ENCODE measurements around the gene PPCDC. TPM values are rescaled to one million over a fixed set of nuclear protein-coding genes. Genes with fewer than 3 reads are reported as not detected.

The PPCDC gene
- total RNA-seq, 1 experiment from 2014 or later: 14.7 TPM

DNA sequence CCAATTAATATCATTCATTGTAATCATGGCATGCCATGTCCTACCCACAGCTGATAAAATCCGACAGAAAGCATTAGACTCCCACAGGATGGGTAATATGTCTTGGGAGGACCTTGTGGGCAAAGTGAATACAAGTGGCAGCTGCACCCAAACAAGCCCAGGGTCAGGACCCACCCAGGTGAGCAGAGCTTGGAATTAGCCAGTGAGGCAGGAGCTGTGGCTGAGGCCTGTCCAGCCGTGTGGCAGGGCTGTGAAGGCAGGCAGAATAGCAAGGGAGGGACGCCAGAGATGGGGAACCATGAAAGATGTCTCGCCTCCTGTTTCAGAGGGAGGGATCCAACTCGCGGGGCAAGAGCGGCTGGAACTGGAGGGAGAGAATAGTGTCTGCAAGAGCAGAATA, 74.5 kb downstream of the PPCDC start:
- Mint-ChIP-seq H3K27ac (ENCODE audit: unreplicated experiment) (no peak overlapping the region), H3K36me3 (ENCODE audit: insufficient read depth, unreplicated experiment) (no peaks in the 10 kb centered on the region), H3K4me1 (ENCODE audit: low read depth, unreplicated experiment) (peaks cover 1% of the 10 kb centered on the region), H3K4me3 (ENCODE audit: unreplicated experiment) (no peak overlapping the region), H3K9me3 (ENCODE audit: unreplicated experiment) (no peaks in the 10 kb centered on the region), H3K27me3 (ENCODE audit: insufficient read depth, unreplicated experiment) (no peaks in the 10 kb centered on the region)
- intact Hi-C loops (cut with micrococcal nuclease; ENCODE audit: unreplicated experiment): no loop called here
- Histone ChIP-seq H3K4me3 (ENCODE audit: low read depth, low read length) (no peak overlapping the region), H3K4me1 (no peaks in the 10 kb centered on the region), H3K27me3 (replicated peaks; ENCODE audit: control insufficient read depth, insufficient read depth, low read length) (no peaks in the 10 kb centered on the region), H3K9me3 (no peaks in the 10 kb centered on the region), H3K36me3 (ENCODE audit: control insufficient read depth, insufficient read depth, low read length) (no peaks in the 10 kb centered on the region)
- ChIA-PET CTCF (interaction anchor here (0.6 kb wide), 1 partner anchor 32 kb away, joined by 3 read pairs; no protein-coding TSS in a partner anchor), POLR2A (no interaction called here)
- TF ChIP-seq, protein P1, sequence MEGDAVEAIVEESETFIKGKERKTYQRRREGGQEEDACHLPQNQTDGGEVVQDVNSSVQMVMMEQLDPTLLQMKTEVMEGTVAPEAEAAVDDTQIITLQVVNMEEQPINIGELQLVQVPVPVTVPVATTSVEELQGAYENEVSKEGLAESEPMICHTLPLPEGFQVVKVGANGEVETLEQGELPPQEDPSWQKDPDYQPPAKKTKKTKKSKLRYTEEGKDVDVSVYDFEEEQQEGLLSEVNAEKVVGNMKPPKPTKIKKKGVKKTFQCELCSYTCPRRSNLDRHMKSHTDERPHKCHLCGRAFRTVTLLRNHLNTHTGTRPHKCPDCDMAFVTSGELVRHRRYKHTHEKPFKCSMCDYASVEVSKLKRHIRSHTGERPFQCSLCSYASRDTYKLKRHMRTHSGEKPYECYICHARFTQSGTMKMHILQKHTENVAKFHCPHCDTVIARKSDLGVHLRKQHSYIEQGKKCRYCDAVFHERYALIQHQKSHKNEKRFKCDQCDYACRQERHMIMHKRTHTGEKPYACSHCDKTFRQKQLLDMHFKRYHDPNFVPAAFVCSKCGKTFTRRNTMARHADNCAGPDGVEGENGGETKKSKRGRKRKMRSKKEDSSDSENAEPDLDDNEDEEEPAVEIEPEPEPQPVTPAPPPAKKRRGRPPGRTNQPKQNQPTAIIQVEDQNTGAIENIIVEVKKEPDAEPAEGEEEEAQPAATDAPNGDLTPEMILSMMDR (IDR thresholded peaks at IDR 0.05; ENCODE audit: insufficient read depth in 1 of 2, low read depth in 1 of 2, low read length in 1 of 2, severe bottlenecking in 1 of 2, unreplicated experiment in 1 of 2): no peak
- no TSS peak for BruUV-seq (replicated peaks)
- DNase-seq: no peak

DNA sequence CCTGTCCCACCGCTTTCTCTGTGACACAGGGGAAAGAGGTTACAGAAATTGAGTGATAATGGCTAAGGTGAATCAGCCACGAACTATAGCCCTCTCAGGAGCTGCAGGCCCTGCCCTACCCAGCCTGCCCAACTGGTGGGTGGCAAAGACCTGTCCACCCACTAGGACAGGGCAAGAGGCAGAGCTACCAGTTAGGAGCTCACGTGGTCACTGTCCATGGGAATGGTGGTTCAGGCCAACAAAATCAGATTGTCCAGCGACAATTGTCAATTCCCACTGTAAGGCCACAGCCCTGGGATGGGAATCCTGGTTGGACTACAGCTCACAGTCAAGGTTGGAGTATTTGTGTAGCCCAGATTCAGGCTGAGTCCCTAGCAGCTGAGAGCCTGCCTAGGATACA, 75.0 kb downstream of the PPCDC start:
- H3K27me3 ChIP-seq (replicated peaks; ENCODE audit: control insufficient read depth, insufficient read depth, low read length): no peaks in the 10 kb centered on the region
- H3K36me3 Mint-ChIP-seq (ENCODE audit: insufficient read depth, unreplicated experiment): no peaks in the 10 kb centered on the region
- H3K27me3 Mint-ChIP-seq (ENCODE audit: insufficient read depth, unreplicated experiment): no peaks in the 10 kb centered on the region
- H3K4me1 ChIP-seq: no peaks in the 10 kb centered on the region
- TF ChIP-seq, protein P1 (IDR thresholded peaks at IDR 0.05; ENCODE audit: insufficient read depth in 1 of 2, low read depth in 1 of 2, low read length in 1 of 2, severe bottlenecking in 1 of 2, unreplicated experiment in 1 of 2): no peak
- H3K4me3 Mint-ChIP-seq (ENCODE audit: unreplicated experiment): no peak overlapping the region
- peaks cover 6% of the 10 kb centered on the region for H3K4me1 Mint-ChIP-seq (ENCODE audit: low read depth, unreplicated experiment)
- POLR2A ChIA-PET: interaction anchor here (0.9 kb wide), 1 partner anchor 55 kb away, joined by 3 read pairs; no protein-coding TSS in a partner anchor
- H3K4me3 ChIP-seq (ENCODE audit: low read depth, low read length): no peak overlapping the region
- H3K9me3 Mint-ChIP-seq (ENCODE audit: unreplicated experiment): no peaks in the 10 kb centered on the region
- no TSS peak for BruUV-seq (replicated peaks)
- CTCF ChIA-PET: interaction anchor here (0.6 kb wide), 1 partner anchor 33 kb away, joined by 3 read pairs; no protein-coding TSS in a partner anchor
- intact Hi-C loops (cut with micrococcal nuclease; ENCODE audit: unreplicated experiment): no loop called here
- no peak overlapping the region for H3K27ac Mint-ChIP-seq (ENCODE audit: unreplicated experiment)
- no peaks in the 10 kb centered on the region for H3K9me3 ChIP-seq
- DNase-seq: no peak
- H3K36me3 ChIP-seq (ENCODE audit: control insufficient read depth, insufficient read depth, low read length): no peaks in the 10 kb centered on the region

Other genes starting within 250 kb of the PPCDC start
- 62.7 and 62.8 TPM in 2 replicates for gene CSK, start 241.5 kb upstream of the PPCDC start, total RNA-seq (2022)
- not detected in 2 replicates for gene LMAN1L, start 210.8 kb upstream of the PPCDC start, total RNA-seq (2022)
- not detected in 2 replicates for gene CPLX3, start 197.0 kb upstream of the PPCDC start, total RNA-seq (2022)
- gene ULK3, start 180.4 kb upstream of the PPCDC start, total RNA-seq (2022): 28.2 and 33.4 TPM in 2 replicates
- gene SCAMP2, start 150.2 kb upstream of the PPCDC start, total RNA-seq (2022): 97.4 and 98.5 TPM in 2 replicates
- 29.1 and 32.0 TPM in 2 replicates for gene MPI, start 133.5 kb upstream of the PPCDC start, total RNA-seq (2022)
- gene FAM219B, start 116.7 kb upstream of the PPCDC start, total RNA-seq (2022): 73.7 and 75.4 TPM in 2 replicates
- gene COX5A, start 85.5 kb upstream of the PPCDC start, total RNA-seq (2022): 306 and 318 TPM in 2 replicates
- 30.1 and 35.3 TPM in 2 replicates for gene RPP25, start 66.8 kb upstream of the PPCDC start, total RNA-seq (2022)
- 9.2 and 11.8 TPM in 2 replicates for gene SCAMP5, start 28.0 kb upstream of the PPCDC start, total RNA-seq (2022)
- gene C15orf39, start 178.3 kb downstream of the PPCDC start, total RNA-seq (2022): 48.2 and 56.8 TPM in 2 replicates
- gene GOLGA6C, start 234.7 kb downstream of the PPCDC start, total RNA-seq (2022): not detected in 2 replicates